Skeletal muscle satellite cell (primary cell): ENCODE measurements around the gene TANC1.

Source experiments
- H3K27me3 ChIP-seq: 2 replicates; pipeline ENCODE4 v1.7.0; 2013; ENCODE audit warnings: low read length; ENCODE audit not compliant: control insufficient read depth, insufficient read depth
- H3K36me3 ChIP-seq: 2 replicates; pipeline ENCODE4 v1.7.0; 2013; ENCODE audit warnings: mild to moderate bottlenecking, control low read depth, low read length; ENCODE audit not compliant: insufficient read depth
- H3K4me1 ChIP-seq: 2 replicates; pipeline ENCODE4 v1.7.0; 2013; ENCODE audit warnings: low read length; ENCODE audit not compliant: control insufficient read depth, insufficient read depth
- H3K4me2 ChIP-seq: 2 replicates; pipeline ENCODE4 v1.7.0; 2013; ENCODE audit warnings: mild to moderate bottlenecking, low read length
- H3K4me3 ChIP-seq: 2 replicates; pipeline ENCODE4 v1.7.0; 2013; ENCODE audit warnings: low read length
- H3K9ac ChIP-seq: 2 replicates; pipeline ENCODE4 v1.7.0; 2013; ENCODE audit warnings: mild to moderate bottlenecking, low read depth, low read length, moderate library complexity
- H3K9me3 ChIP-seq: replicated peaks from 2 replicates; pipeline ENCODE4 v1.7.0; 2013; ENCODE audit warnings: mild to moderate bottlenecking, control low read depth, low read length

Gene TANC1

GRCh38 chr2:159226059-159226461 lies 257.6 kb downstream of the TANC1 start:
- H3K9me3 ChIP-seq = no peaks in the 10 kb centered on the region
- H3K4me3 ChIP-seq = no peak overlapping the region
- H3K9ac ChIP-seq = no peak overlapping the region
- H3K4me1 ChIP-seq = peaks cover 24% of the 10 kb centered on the region
- peaks cover 29% of the 10 kb centered on the region for H3K36me3 ChIP-seq
- no peaks in the 10 kb centered on the region for H3K27me3 ChIP-seq
- H3K4me2 ChIP-seq = no peak overlapping the region

- peaks cover 24% of the 10 kb centered on the region for H3K4me1 ChIP-seq
- H3K4me2 ChIP-seq = no peak overlapping the region
- H3K9ac ChIP-seq = no peak overlapping the region
- H3K9me3 ChIP-seq = no peaks in the 10 kb centered on the region
- H3K4me3 ChIP-seq = no peak overlapping the region
- H3K27me3 ChIP-seq = no peaks in the 10 kb centered on the region
- H3K36me3 ChIP-seq = peaks cover 31% of the 10 kb centered on the region
These were observed 258.4 kb downstream of the TANC1 start for GRCh38 chr2:159226608-159227385.

GRCh38 chr2:159227467-159227866 lies 259.0 kb downstream of the TANC1 start:
- H3K4me3 ChIP-seq = peak overlapping the region; percentile 25
- H3K9ac ChIP-seq = peak overlapping the region; percentile 37
- peaks cover 31% of the 10 kb centered on the region for H3K36me3 ChIP-seq
- no peaks in the 10 kb centered on the region for H3K27me3 ChIP-seq
- no peaks in the 10 kb centered on the region for H3K9me3 ChIP-seq
- peaks cover 24% of the 10 kb centered on the region for H3K4me1 ChIP-seq
- H3K4me2 ChIP-seq = peak overlapping the region; percentile 70

- Histone ChIP-seq H3K27me3 (no peaks in the 10 kb centered on the region), H3K4me1 (peaks cover 30% of the 10 kb centered on the region), H3K4me2 (peak overlapping the region; percentile 70), H3K4me3 (peak overlapping the region; percentile 25), H3K9ac (peak overlapping the region; percentile 37), H3K36me3 (peaks cover 31% of the 10 kb centered on the region), H3K9me3 (no peaks in the 10 kb centered on the region)
These were observed 259.7 kb downstream of the TANC1 start for GRCh38 chr2:159228081-159228581.

- no peaks in the 10 kb centered on the region for H3K9me3 ChIP-seq
- no peak overlapping the region for H3K4me3 ChIP-seq
- no peak overlapping the region for H3K9ac ChIP-seq
- H3K4me2 ChIP-seq = no peak overlapping the region
- peaks cover 32% of the 10 kb centered on the region for H3K4me1 ChIP-seq
- H3K27me3 ChIP-seq = no peaks in the 10 kb centered on the region
- peaks cover 31% of the 10 kb centered on the region for H3K36me3 ChIP-seq
These were observed 261.2 kb downstream of the TANC1 start for GRCh38 chr2:159229476-159230144.

GRCh38 chr2:159230145-159230877 lies 261.9 kb downstream of the TANC1 start:
- H3K36me3 ChIP-seq = peaks cover 28% of the 10 kb centered on the region

GRCh38 chr2:159232456-159233170 lies 264.2 kb downstream of the TANC1 start:
- no peak overlapping the region for H3K4me3 ChIP-seq
- H3K27me3 ChIP-seq = no peaks in the 10 kb centered on the region
- H3K9me3 ChIP-seq = no peaks in the 10 kb centered on the region
- H3K9ac ChIP-seq = no peak overlapping the region
- H3K4me1 ChIP-seq = peaks cover 21% of the 10 kb centered on the region
- peaks cover 32% of the 10 kb centered on the region for H3K36me3 ChIP-seq
- H3K4me2 ChIP-seq = no peak overlapping the region

More at GRCh38 chr2:159230145-159230877, 261.9 kb downstream of the TANC1 start:
- Histone ChIP-seq H3K4me2 (no peak overlapping the region), H3K9ac (no peak overlapping the region), H3K9me3 (no peaks in the 10 kb centered on the region), H3K27me3 (no peaks in the 10 kb centered on the region), H3K4me3 (no peak overlapping the region), H3K4me1 (peaks cover 32% of the 10 kb centered on the region)

GRCh38 chr2:159234868-159235267 lies 266.4 kb downstream of the TANC1 start:
- no peak overlapping the region for H3K4me2 ChIP-seq
- no peak overlapping the region for H3K9ac ChIP-seq
- no peak overlapping the region for H3K4me3 ChIP-seq
- H3K36me3 ChIP-seq = peaks cover 22% of the 10 kb centered on the region
- no peaks in the 10 kb centered on the region for H3K27me3 ChIP-seq
- peaks cover 9% of the 10 kb centered on the region for H3K4me1 ChIP-seq
- no peaks in the 10 kb centered on the region for H3K9me3 ChIP-seq

- no peak overlapping the region for H3K4me2 ChIP-seq
- H3K4me1 ChIP-seq = no peaks in the 10 kb centered on the region
- no peak overlapping the region for H3K4me3 ChIP-seq
- peaks cover 6% of the 10 kb centered on the region for H3K36me3 ChIP-seq
- H3K27me3 ChIP-seq = no peaks in the 10 kb centered on the region
- H3K9me3 ChIP-seq = no peaks in the 10 kb centered on the region
- no peak overlapping the region for H3K9ac ChIP-seq
These were observed 275.1 kb downstream of the TANC1 start for GRCh38 chr2:159243529-159243928.

GRCh38 chr2:159246325-159246988 lies 278.0 kb downstream of the TANC1 start:
- Histone ChIP-seq H3K4me2 (no peak overlapping the region), H3K9me3 (no peaks in the 10 kb centered on the region), H3K4me3 (no peak overlapping the region), H3K4me1 (peaks cover 15% of the 10 kb centered on the region), H3K27me3 (no peaks in the 10 kb centered on the region), H3K36me3 (peaks cover 6% of the 10 kb centered on the region), H3K9ac (no peak overlapping the region)
